ENCODE measurements around the gene CD1D.

DNA sequence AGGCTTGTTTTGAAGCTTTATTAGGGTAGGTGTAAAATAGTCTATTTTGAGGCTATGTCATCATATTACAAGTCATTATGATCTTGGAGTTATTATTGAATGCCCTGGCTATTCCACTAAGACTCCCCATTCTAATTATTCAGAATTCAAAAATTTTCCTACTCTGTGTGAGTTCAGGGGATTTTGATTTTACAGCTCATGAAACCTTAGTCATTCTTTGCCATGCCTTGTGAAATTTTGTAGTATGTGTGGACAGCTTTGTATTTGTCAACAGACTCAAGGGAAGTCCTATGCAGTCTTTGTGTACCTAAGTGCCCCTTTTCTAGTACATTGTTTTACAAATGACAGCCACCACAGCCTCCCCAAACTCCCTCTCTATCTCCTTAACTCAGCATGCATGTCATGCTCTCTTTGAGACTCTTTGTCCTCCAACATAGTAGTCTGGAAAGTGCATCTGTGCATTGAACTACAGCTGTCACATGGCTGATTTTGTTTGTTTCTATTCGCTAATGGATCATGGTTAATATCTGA lies 28.0 kb downstream of the CD1D start:
- TF ChIP-seq, protein P1, sequence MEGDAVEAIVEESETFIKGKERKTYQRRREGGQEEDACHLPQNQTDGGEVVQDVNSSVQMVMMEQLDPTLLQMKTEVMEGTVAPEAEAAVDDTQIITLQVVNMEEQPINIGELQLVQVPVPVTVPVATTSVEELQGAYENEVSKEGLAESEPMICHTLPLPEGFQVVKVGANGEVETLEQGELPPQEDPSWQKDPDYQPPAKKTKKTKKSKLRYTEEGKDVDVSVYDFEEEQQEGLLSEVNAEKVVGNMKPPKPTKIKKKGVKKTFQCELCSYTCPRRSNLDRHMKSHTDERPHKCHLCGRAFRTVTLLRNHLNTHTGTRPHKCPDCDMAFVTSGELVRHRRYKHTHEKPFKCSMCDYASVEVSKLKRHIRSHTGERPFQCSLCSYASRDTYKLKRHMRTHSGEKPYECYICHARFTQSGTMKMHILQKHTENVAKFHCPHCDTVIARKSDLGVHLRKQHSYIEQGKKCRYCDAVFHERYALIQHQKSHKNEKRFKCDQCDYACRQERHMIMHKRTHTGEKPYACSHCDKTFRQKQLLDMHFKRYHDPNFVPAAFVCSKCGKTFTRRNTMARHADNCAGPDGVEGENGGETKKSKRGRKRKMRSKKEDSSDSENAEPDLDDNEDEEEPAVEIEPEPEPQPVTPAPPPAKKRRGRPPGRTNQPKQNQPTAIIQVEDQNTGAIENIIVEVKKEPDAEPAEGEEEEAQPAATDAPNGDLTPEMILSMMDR (IDR thresholded peaks at IDR 0.05): no peak
- no peak for TF ChIP-seq EP300 (IDR thresholded peaks at IDR 0.05)
- no peak for TF ChIP-seq POLR2A (IDR thresholded peaks at IDR 0.05)

Measured in sigmoid colon (tissue), 4 donors.